ENCODE data around the gene PTPRCAP. TPM values are rescaled to one million over a fixed set of nuclear protein-coding genes. Genes with fewer than 3 reads are reported as not detected.
A peak's percentile ranks its signal among the peaks of the same experiment; 100 is the strongest.

The PTPRCAP gene
- total RNA-seq, 1 experiment from 2014 or later: 0.27 TPM

DNA sequence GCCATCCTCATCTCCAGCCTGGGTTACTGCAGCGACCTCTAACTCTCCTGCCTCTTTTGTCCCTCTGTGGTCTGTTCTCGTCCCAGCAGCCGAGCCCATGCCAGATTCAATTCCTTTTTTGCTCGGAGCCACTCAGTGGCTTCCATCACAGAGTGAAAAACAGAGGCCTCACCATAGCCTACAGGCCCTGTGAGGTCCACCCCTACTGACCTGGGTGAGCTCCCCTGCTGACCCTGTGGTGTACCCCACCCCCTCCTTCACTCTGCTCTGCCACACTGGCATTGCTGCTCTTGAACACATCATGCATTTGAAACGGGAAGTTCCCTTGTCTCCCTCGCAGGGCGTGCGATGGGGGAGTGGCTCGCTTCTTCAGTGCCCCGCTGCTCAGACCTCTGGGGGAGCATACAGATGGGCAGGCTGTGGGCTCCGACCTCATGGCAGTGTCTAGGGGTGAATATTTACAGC, 47.4 kb upstream of the PTPRCAP start:
- Mint-ChIP-seq H3K4me1 (ENCODE audit: low read depth, unreplicated experiment) (peaks cover 30% of the 10 kb centered on the region), H3K36me3 (ENCODE audit: insufficient read depth, unreplicated experiment) (peaks cover 48% of the 10 kb centered on the region), H3K9me3 (ENCODE audit: unreplicated experiment) (no peaks in the 10 kb centered on the region), H3K27ac (ENCODE audit: unreplicated experiment) (peak overlapping the region; percentile 5), H3K4me3 (ENCODE audit: unreplicated experiment) (peak overlapping the region; percentile 99), H3K27me3 (ENCODE audit: insufficient read depth, unreplicated experiment) (no peaks in the 10 kb centered on the region)
- intact Hi-C loops (cut with micrococcal nuclease; ENCODE audit: unreplicated experiment): loop anchor here (5.0 kb wide), 1 partner anchor 83 kb away; the partner anchor contains the start of genes PPP1CA and TBC1D10C
- no peak for DNase-seq
- CTCF ChIA-PET: interaction anchor here (0.7 kb wide), 1 partner anchor 80 kb away, joined by 4 read pairs; no protein-coding TSS in a partner anchor
- Histone ChIP-seq H3K27me3 (replicated peaks; ENCODE audit: control insufficient read depth, insufficient read depth, low read length) (no peaks in the 10 kb centered on the region), H3K36me3 (ENCODE audit: control insufficient read depth, insufficient read depth, low read length) (peaks cover 8% of the 10 kb centered on the region), H3K4me3 (ENCODE audit: low read depth, low read length) (no peak overlapping the region), H3K4me1 (peaks cover 4% of the 10 kb centered on the region; the same call in 1 of the 2 replicates), H3K9me3 (no peaks in the 10 kb centered on the region)
- POLR2A ChIA-PET: no interaction called here
- TF ChIP-seq, protein P1, sequence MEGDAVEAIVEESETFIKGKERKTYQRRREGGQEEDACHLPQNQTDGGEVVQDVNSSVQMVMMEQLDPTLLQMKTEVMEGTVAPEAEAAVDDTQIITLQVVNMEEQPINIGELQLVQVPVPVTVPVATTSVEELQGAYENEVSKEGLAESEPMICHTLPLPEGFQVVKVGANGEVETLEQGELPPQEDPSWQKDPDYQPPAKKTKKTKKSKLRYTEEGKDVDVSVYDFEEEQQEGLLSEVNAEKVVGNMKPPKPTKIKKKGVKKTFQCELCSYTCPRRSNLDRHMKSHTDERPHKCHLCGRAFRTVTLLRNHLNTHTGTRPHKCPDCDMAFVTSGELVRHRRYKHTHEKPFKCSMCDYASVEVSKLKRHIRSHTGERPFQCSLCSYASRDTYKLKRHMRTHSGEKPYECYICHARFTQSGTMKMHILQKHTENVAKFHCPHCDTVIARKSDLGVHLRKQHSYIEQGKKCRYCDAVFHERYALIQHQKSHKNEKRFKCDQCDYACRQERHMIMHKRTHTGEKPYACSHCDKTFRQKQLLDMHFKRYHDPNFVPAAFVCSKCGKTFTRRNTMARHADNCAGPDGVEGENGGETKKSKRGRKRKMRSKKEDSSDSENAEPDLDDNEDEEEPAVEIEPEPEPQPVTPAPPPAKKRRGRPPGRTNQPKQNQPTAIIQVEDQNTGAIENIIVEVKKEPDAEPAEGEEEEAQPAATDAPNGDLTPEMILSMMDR (IDR thresholded peaks at IDR 0.05; ENCODE audit: insufficient read depth in 1 of 2, low read depth in 1 of 2, low read length in 1 of 2, severe bottlenecking in 1 of 2, unreplicated experiment in 1 of 2): no peak
- BruUV-seq (replicated peaks): no TSS peak

DNA sequence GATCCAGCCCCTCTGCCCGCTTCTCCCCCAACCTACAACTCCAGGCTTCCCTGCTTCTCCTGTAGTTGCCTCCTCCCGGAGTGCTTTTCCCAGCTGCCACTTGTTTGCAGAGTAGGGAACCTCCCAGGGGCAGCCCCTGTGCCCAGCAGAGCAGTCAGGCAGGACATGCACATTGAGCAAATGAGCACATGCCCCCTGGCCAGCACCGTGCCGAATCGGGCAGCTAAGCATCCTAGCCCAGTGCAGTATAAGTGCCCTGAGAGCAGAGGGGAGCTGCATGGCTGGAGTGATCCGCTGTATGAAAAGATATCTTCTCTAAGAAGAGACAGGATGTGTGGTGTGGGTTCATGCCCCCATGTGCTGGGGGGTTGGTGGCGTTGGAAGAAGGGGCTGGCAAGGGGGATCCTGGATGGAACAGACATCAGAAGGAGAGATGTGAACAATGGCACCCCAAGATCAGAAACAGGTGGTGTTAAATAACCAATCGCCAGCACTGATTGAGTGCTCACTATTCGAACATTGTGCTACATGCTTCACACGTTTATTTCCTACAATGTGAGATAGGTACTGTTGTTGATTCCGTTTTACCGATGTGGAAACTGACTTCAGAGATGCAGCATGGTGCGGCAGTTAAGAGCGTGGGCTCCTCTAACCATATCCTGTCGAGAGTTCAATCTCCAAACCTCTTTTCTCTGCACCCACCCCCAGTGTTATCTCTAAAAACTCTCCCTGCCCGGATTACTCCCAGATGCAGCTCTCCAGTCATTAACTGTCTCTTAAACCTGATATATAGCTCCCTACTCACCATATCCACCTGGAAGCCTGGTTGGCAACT, 46.6 kb upstream of the PTPRCAP start:
- ChIA-PET CTCF (interaction anchor here (1.5 to 2.1 kb wide), 2 partner anchors 83 to 110 kb away, joined by 3 to 14 read pairs; partner anchors contain the start of genes CLCF1 and PPP1CA), POLR2A (interaction anchor here (0.6 to 1.8 kb wide), 2 partner anchors 15 to 82 kb away, joined by 3 to 12 read pairs; partner anchors contain the start of genes PPP1CA and TMEM134)
- Mint-ChIP-seq H3K36me3 (ENCODE audit: insufficient read depth, unreplicated experiment) (peaks cover 42% of the 10 kb centered on the region), H3K9me3 (ENCODE audit: unreplicated experiment) (no peaks in the 10 kb centered on the region), H3K27ac (ENCODE audit: unreplicated experiment) (peak overlapping the region; percentile 99), H3K4me3 (ENCODE audit: unreplicated experiment) (peak overlapping the region; percentile 99), H3K27me3 (ENCODE audit: insufficient read depth, unreplicated experiment) (no peaks in the 10 kb centered on the region), H3K4me1 (ENCODE audit: low read depth, unreplicated experiment) (peaks cover 24% of the 10 kb centered on the region)
- TF ChIP-seq, protein P1 (IDR thresholded peaks at IDR 0.05; ENCODE audit: insufficient read depth in 1 of 2, low read depth in 1 of 2, low read length in 1 of 2, severe bottlenecking in 1 of 2, unreplicated experiment in 1 of 2): no peak
- H3K9me3 ChIP-seq: no peaks in the 10 kb centered on the region
- H3K36me3 ChIP-seq (ENCODE audit: control insufficient read depth, insufficient read depth, low read length): peaks cover 5% of the 10 kb centered on the region
- H3K4me3 ChIP-seq (ENCODE audit: low read depth, low read length): peak overlapping the region; percentile 48
- peaks cover 4% of the 10 kb centered on the region; the same call in 1 of the 2 replicates for H3K4me1 ChIP-seq
- BruUV-seq (replicated peaks): no TSS peak
- peak in 1 of 2 experiments; percentile 47 for DNase-seq
- intact Hi-C loops (cut with micrococcal nuclease; ENCODE audit: unreplicated experiment): loop anchor here (1.0 to 5.0 kb wide), 7 partner anchors 15 to 82 kb away; partner anchors contain the start of genes CDK2AP2, CORO1B, PPP1CA and RPS6KB2
- H3K27me3 ChIP-seq (replicated peaks; ENCODE audit: control insufficient read depth, insufficient read depth, low read length): no peaks in the 10 kb centered on the region
